SK-N-SH treated with all-trans-retinoic acid at 6 μM for 48 hours (cell line): Measurements from ENCODE around the gene LINC00632.

Experiments used
- OSR1 ChIP-seq: fragments of 250-450 bp; sonication (Bioruptor Pico); IDR thresholded peaks from 2 replicates; pipeline ENCODE4 v1.8.0; 2022; ENCODE audit warnings: moderate library complexity, mild to moderate bottlenecking, inconsistent platforms
- PATZ1 ChIP-seq: fragments of 250-450 bp; sonication (Bioruptor Pico); IDR thresholded peaks from 2 replicates; pipeline ENCODE4 v1.8.0; 2020; ENCODE audit warnings: mild to moderate bottlenecking, moderate library complexity, borderline replicate concordance
- POU6F1 ChIP-seq: fragments of 250-450 bp; sonication (Bioruptor Pico); IDR thresholded peaks from 2 replicates; pipeline ENCODE4 v1.8.0; 2021; ENCODE audit warnings: low read depth, mild to moderate bottlenecking, moderate library complexity, borderline replicate concordance
- ZC3H10 ChIP-seq: fragments of 250-450 bp; sonication (Bioruptor Pico); IDR thresholded peaks from 2 replicates; pipeline ENCODE4 v1.5.1; 2021; ENCODE audit warnings: mild to moderate bottlenecking, moderate library complexity
- ZNF8 ChIP-seq: fragments of 450-650 bp; formaldehyde crosslinking; IDR thresholded peaks from 2 replicates; pipeline ENCODE4 v1.5.0; 2020; ENCODE audit warnings: mild to moderate bottlenecking, moderate library complexity

- TF ChIP-seq POU6F1 (CRISPR knock-in tag): no peak
- TF ChIP-seq PATZ1 (CRISPR knock-in tag): no peak
- TF ChIP-seq ZC3H10 (CRISPR knock-in tag): no peak
- no peak for TF ChIP-seq ZNF8
- no peak for TF ChIP-seq OSR1 (CRISPR knock-in tag)
Observed at GRCh38 chrX:140817943-140818342, 108.4 kb downstream of the LINC00632 start.
